GM12878 (cell line): ENCODE data around the gene CACNA1I. TPM values are rescaled to one million over a fixed set of nuclear protein-coding genes. Genes with fewer than 3 reads are reported as not detected.

Source experiments
- ATAC-seq: fragments of 200-7000 bp; cut with Tn5 transposase; 3 replicates; pipeline ENCODE4 v1.9.1; 2020; ENCODE audit warnings: mild to moderate bottlenecking, moderate library complexity
- BruUV-seq: library from RNA; stranded (reverse); fragments of 400-500 nt; replicated peaks from 2 replicates; lab custom pipeline; 2021; lab: Mats Ljungman, UMichigan
- CTCF ChIA-PET: fragments of 300-600 bp; sonication (Branson Sonifier 250); formaldehyde crosslinking; extraction: SDS; loops from one replicate; lab custom pipeline; 2021; ENCODE audit warnings: inconsistent platforms; lab: Yijun Ruan, JAX
- POLR2A ChIA-PET: fragments of 350-600 bp; formaldehyde crosslinking; extraction: SDS; loops from one replicate; lab custom pipeline; 2021; ENCODE audit warnings: inconsistent platforms; lab: Charles Lee
- RAD21 ChIA-PET: fragments of 300-600 bp; sonication (Branson Sonifier 250); formaldehyde crosslinking; loops from one replicate; lab custom pipeline; 2023; ENCODE audit warnings: antibody characterized with exemption; ENCODE audit not compliant: unreplicated experiment; lab: Charles Lee
- SMC1A ChIA-PET: fragments of 300-600 bp; sonication (Branson Sonifier 250); formaldehyde crosslinking; loops from one replicate; lab custom pipeline; 2023; ENCODE audit not compliant: unreplicated experiment, uncharacterized antibody; lab: Charles Lee
- DNase-seq: peaks from one replicate; pipeline ENCODE4 v3.0.0-alpha.2; 2011; ENCODE audit warnings: low read depth, low spot score
- FAIRE-seq: peaks from 3 replicates; lab custom pipeline; 2011; peaks lifted over from hg19 to GRCh38; lab: Jason Lieb, UNC
- H2AFZ ChIP-seq: 2 replicates; pipeline ENCODE4 v1.6.0; 2011; ENCODE audit warnings: low read depth, low read length, control low read depth; ENCODE audit not compliant: control insufficient read depth
- H3K27ac ChIP-seq: 2 replicates; pipeline ENCODE4 v1.5.1; 2011; ENCODE audit warnings: control low read depth; ENCODE audit not compliant: control insufficient read depth, insufficient read depth
- H3K27me3 ChIP-seq, 2 experiments: replicated peaks in 1 of 2; 2 replicates each; pipeline versions ENCODE4 v1.6.0 to v1.6.1; 2011; ENCODE audit warnings: low read length in 1 of 2; ENCODE audit not compliant: control insufficient read depth in 2 of 2, insufficient read depth in 2 of 2
- H3K36me3 ChIP-seq, 2 experiments: 2 replicates each; pipeline ENCODE4 v1.5.1; 2011; ENCODE audit warnings: low read length in 1 of 2; ENCODE audit not compliant: control insufficient read depth in 2 of 2, insufficient read depth in 2 of 2
- H3K4me1 ChIP-seq: 2 replicates; pipeline ENCODE4 v1.6.1; 2011; ENCODE audit warnings: mild to moderate bottlenecking, low read length, moderate library complexity, mixed read lengths; ENCODE audit not compliant: control insufficient read depth, insufficient read depth
- H3K4me2 ChIP-seq: 2 replicates; pipeline ENCODE4 v1.6.0; 2011; ENCODE audit warnings: control low read depth; ENCODE audit not compliant: control insufficient read depth, insufficient read depth
- H3K4me3 ChIP-seq: fragments of 200-600 bp; sonication (generic); 2 replicates; pipeline ENCODE4 v1.5.1; 2016
- H3K79me2 ChIP-seq: 2 replicates; pipeline ENCODE4 v1.6.0; 2011; ENCODE audit warnings: low read length; ENCODE audit not compliant: control insufficient read depth, insufficient read depth
- H3K9ac ChIP-seq: 2 replicates; pipeline ENCODE4 v1.8.0; 2011; ENCODE audit warnings: low read length, control low read depth, mixed read lengths; ENCODE audit not compliant: control insufficient read depth, insufficient read depth
- H3K9me3 ChIP-seq: replicated peaks from 3 replicates; pipeline ENCODE4 v1.5.1; 2011; ENCODE audit warnings: mild to moderate bottlenecking, low read length; ENCODE audit not compliant: control insufficient read depth, insufficient read depth
- H4K20me1 ChIP-seq: 2 replicates; pipeline ENCODE4 v1.6.0; 2011; ENCODE audit not compliant: control insufficient read depth, insufficient read depth
- EZH2 ChIP-seq: IDR thresholded peaks from 2 replicates; pipeline ENCODE4 v1.6.1; 2012; ENCODE audit warnings: low read depth, mild to moderate bottlenecking, control low read depth, inconsistent platforms, low read length, borderline replicate concordance; ENCODE audit not compliant: control insufficient read depth
- JUND ChIP-seq: IDR thresholded peaks from 2 replicates; pipeline ENCODE4 v1.6.1; 2012; ENCODE audit warnings: low read depth, mild to moderate bottlenecking, low read length, improper control_type of control experiment, moderate library complexity
- MYC ChIP-seq: IDR thresholded peaks from 2 replicates; pipeline ENCODE4 v1.6.1; 2011; ENCODE audit warnings: mild to moderate bottlenecking, low read length, moderate library complexity, inconsistent platforms; ENCODE audit not compliant: insufficient read depth, insufficient replicate concordance, insufficient read length, severe bottlenecking
- NFYB ChIP-seq: IDR thresholded peaks from 2 replicates; pipeline ENCODE4 v1.6.1; 2011; ENCODE audit warnings: low read depth, mild to moderate bottlenecking, low read length, improper control_type of control experiment, moderate library complexity; ENCODE audit not compliant: insufficient read depth
- SMAD1 ChIP-seq: fragments of 450-650 bp; IDR thresholded peaks from 2 replicates; pipeline ENCODE4 v1.6.1; 2018; ENCODE audit warnings: mild to moderate bottlenecking, low read depth; ENCODE audit not compliant: partially characterized antibody
- SMC3 ChIP-seq: IDR thresholded peaks from 2 replicates; pipeline ENCODE4 v1.6.1; 2011; ENCODE audit warnings: low read length, improper control_type of control experiment, borderline replicate concordance
- SRF ChIP-seq, 2 experiments: IDR thresholded peaks; 2 replicates each; pipeline ENCODE4 v1.6.1; 2011; ENCODE audit warnings: low read depth in 2 of 2, low read length in 2 of 2, mild to moderate bottlenecking in 1 of 2, moderate library complexity in 1 of 2
- ZNF217 ChIP-seq: fragments of 450-650 bp; IDR thresholded peaks from 2 replicates; pipeline ENCODE4 v1.6.1; 2017; ENCODE audit warnings: antibody characterized with exemption, mild to moderate bottlenecking
- WGBS: methylation state at CpG from one replicate; pipeline ENCODE4 v1.1.6; 2016; ENCODE audit warnings: low lambda C conversion rate; ENCODE audit not compliant: insufficient replicate concordance, insufficient coverage; ENCODE audit errors: missing lambda C conversion rate; 5-methylcytosine and 5-hydroxymethylcytosine counted together
- in situ Hi-C: fragments of 300-500 bp; cut with MboI; formaldehyde crosslinking; loops from 9 replicates; pipeline ENCODE4 v1.14.3; 2018; ENCODE audit warnings: mixed read lengths
- intact Hi-C: fragments of 100-400 bp; cut with micrococcal nuclease; formaldehyde crosslinking; loops from one replicate; pipeline ENCODE4 v1.14.2; 2022; ENCODE audit not compliant: unreplicated experiment
- polyA plus RNA-seq, 11 experiments: library from polyadenylated mRNA; depleted of rRNA in 4 of 11; unstranded in 6 of 11; stranded (reverse) in 5 of 11; fragments of >200 nt; fragmentation: Nextera tagmentation in 4 of 11; fragmentation: Illumina TruSeq in 1 of 11; extraction: Ambion mirVana in 4 of 11; extraction: Trizol in 1 of 11; gene quantifications; 1 replicate in 1 of 11; 2 replicates in 10 of 11; pipeline versions ENCODE4 v1.2.1 to v1.2.3, GENCODE V29; 2011 to 2016; ENCODE audit warnings: inconsistent platforms in 2 of 11, missing spikeins in 2 of 11, low read depth in 1 of 11
- total RNA-seq, 4 experiments: library from RNA; depleted of rRNA in 3 of 4; stranded (reverse); fragments of >200 nt in 3 of 4; fragmentation: Illumina TruSeq in 1 of 4; extraction: Trizol in 1 of 4; gene quantifications; 2 replicates each; pipeline versions ENCODE4 v1.2.1 to v1.2.3, GENCODE V29; 2013 to 2021
- TF ChIP-seq, protein P1 (sequence below): IDR thresholded peaks from 2 replicates; pipeline ENCODE4 v1.6.1; 2012; ENCODE audit warnings: low read depth, low read length, improper control_type of control experiment
- TF ChIP-seq, protein P2 (sequence below), 3 experiments: IDR thresholded peaks in 2 of 3; conservative IDR thresholded peaks in 1 of 3; 2 replicates each; pipeline ENCODE4 v1.5.1; 2011; ENCODE audit warnings: low read depth in 3 of 3, low read length in 3 of 3, mild to moderate bottlenecking in 3 of 3, control low read depth in 2 of 3, moderate library complexity in 2 of 3, inconsistent platforms in 1 of 3, mixed read lengths in 1 of 3; ENCODE audit not compliant: control insufficient read depth in 2 of 3, insufficient read depth in 1 of 3; ENCODE audit errors: extremely low read depth in 1 of 3

The CACNA1I gene
- total and polyA plus RNA-seq, 10 of the 15 experiments (the other 5 are each of a cell fraction or from before 2014, with no cell fraction given), result 0.01 to 0.03 TPM; not detected in 8

DNA sequence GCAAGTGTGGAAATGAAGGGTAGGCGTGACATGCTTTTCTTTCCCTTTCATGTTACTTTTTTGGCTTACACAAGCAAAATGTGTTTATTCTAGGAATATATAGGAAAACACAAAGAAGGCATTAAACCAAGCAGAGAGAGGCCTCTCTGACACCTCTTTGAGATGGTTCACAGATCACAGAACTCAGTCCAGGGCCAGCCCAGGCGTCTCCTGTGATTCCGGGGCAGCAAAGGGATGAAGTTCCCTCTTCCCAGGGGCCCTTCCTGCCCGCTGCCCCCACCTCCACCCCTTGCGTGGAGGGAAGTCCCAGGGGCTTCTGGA is 78.0 kb downstream of the CACNA1I start:
- no peak overlapping the region for H3K9ac ChIP-seq
- H4K20me1 ChIP-seq, result no peaks in the 10 kb centered on the region
- no peak overlapping the region for H3K4me3 ChIP-seq
- no peaks in the 10 kb centered on the region for H3K36me3 ChIP-seq
- CTCF ChIA-PET, result no interaction called here
- H3K27me3 ChIP-seq, result no peaks in the 10 kb centered on the region
- DNase-seq (no peak), FAIRE-seq (no peak), ATAC-seq (no peak)
- no peaks in the 10 kb centered on the region for H3K4me1 ChIP-seq
- POLR2A ChIA-PET, result no interaction called here
- H2AFZ ChIP-seq, result no peak overlapping the region
- no peak overlapping the region for H3K4me2 ChIP-seq
- no peaks in the 10 kb centered on the region for H3K79me2 ChIP-seq
- in situ Hi-C loops, result no loop called here
- intact Hi-C loops, result no loop called here
- H3K27ac ChIP-seq, result no peak overlapping the region
- SMC1A ChIA-PET, result no interaction called here
- no TSS peak for BruUV-seq
- RAD21 ChIA-PET, result no interaction called here
- TF ChIP-seq, protein P1, sequence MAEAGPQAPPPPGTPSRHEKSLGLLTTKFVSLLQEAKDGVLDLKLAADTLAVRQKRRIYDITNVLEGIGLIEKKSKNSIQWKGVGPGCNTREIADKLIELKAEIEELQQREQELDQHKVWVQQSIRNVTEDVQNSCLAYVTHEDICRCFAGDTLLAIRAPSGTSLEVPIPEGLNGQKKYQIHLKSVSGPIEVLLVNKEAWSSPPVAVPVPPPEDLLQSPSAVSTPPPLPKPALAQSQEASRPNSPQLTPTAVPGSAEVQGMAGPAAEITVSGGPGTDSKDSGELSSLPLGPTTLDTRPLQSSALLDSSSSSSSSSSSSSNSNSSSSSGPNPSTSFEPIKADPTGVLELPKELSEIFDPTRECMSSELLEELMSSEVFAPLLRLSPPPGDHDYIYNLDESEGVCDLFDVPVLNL, result no peak
- TF ChIP-seq SMAD1 (no peak), SMC3 (no peak), SRF (IDR thresholded peaks at IDR 0.05; ENCODE audit: low read depth in 2 of 2, low read length in 2 of 2) (no peak), EZH2 (no peak), JUND (no peak), MYC (no peak), ZNF217 (no peak), NFYB (no peak)
- TF ChIP-seq, protein P2, sequence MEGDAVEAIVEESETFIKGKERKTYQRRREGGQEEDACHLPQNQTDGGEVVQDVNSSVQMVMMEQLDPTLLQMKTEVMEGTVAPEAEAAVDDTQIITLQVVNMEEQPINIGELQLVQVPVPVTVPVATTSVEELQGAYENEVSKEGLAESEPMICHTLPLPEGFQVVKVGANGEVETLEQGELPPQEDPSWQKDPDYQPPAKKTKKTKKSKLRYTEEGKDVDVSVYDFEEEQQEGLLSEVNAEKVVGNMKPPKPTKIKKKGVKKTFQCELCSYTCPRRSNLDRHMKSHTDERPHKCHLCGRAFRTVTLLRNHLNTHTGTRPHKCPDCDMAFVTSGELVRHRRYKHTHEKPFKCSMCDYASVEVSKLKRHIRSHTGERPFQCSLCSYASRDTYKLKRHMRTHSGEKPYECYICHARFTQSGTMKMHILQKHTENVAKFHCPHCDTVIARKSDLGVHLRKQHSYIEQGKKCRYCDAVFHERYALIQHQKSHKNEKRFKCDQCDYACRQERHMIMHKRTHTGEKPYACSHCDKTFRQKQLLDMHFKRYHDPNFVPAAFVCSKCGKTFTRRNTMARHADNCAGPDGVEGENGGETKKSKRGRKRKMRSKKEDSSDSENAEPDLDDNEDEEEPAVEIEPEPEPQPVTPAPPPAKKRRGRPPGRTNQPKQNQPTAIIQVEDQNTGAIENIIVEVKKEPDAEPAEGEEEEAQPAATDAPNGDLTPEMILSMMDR (IDR thresholded peaks at IDR 0.05 in 2 of 3, conservative IDR thresholded peaks at IDR 0.05 in 1 of 3; ENCODE audit: control insufficient read depth in 2 of 3, extremely low read depth in 1 of 3, insufficient read depth in 1 of 3, low read depth in 3 of 3, low read length in 3 of 3), result no peak
- 3% methylated on average over 5 of the region's 5 CpGs for WGBS
- H3K9me3 ChIP-seq, result no peaks in the 10 kb centered on the region
